Calu3 (cell line): ENCODE measurements around the gene MYT1. TPM values are rescaled to one million over a fixed set of nuclear protein-coding genes. Genes with fewer than 3 reads are reported as not detected.

Source experiments
- BruUV-seq: library from RNA; stranded (reverse); fragments of 400-500 nt; replicated peaks from 2 replicates; lab custom pipeline; 2021; lab: Mats Ljungman, UMichigan
- CTCF ChIA-PET: fragments of 300-600 bp; sonication (Branson Sonifier 250); formaldehyde crosslinking; loops from one replicate; lab custom pipeline; 2022; ENCODE audit warnings: antibody characterized with exemption; lab: Charles Lee
- DNase-seq: peaks from one replicate; pipeline ENCODE4 v3.0.0; 2022
- H3K27ac Mint-ChIP-seq: one replicate; pipeline ENCODE4 v1.8.0; 2022; ENCODE audit warnings: mixed read lengths; ENCODE audit not compliant: unreplicated experiment
- H3K27me3 Mint-ChIP-seq: one replicate; pipeline ENCODE4 v1.8.0; 2022; ENCODE audit warnings: mixed read lengths; ENCODE audit not compliant: unreplicated experiment
- H3K36me3 Mint-ChIP-seq: one replicate; pipeline ENCODE4 v1.8.0; 2022; ENCODE audit warnings: mild to moderate bottlenecking, moderate library complexity, mixed read lengths; ENCODE audit not compliant: insufficient read depth, unreplicated experiment
- H3K4me1 Mint-ChIP-seq: one replicate; pipeline ENCODE4 v1.8.0; 2022; ENCODE audit warnings: mild to moderate bottlenecking, low read depth, mixed read lengths; ENCODE audit not compliant: unreplicated experiment
- H3K4me3 Mint-ChIP-seq: one replicate; pipeline ENCODE4 v1.8.0; 2022; ENCODE audit warnings: mild to moderate bottlenecking, low read depth, moderate library complexity, mixed read lengths; ENCODE audit not compliant: unreplicated experiment
- H3K9me3 Mint-ChIP-seq: one replicate; pipeline ENCODE4 v1.8.0; 2022; ENCODE audit warnings: low read depth, mixed read lengths; ENCODE audit not compliant: unreplicated experiment
- CTCF ChIP-seq: fragments of 200-600 bp; IDR thresholded peaks from one replicate; pipeline ENCODE4 v1.8.0; 2022; ENCODE audit warnings: antibody characterized with exemption; ENCODE audit not compliant: unreplicated experiment
- intact Hi-C: fragments of 100-400 bp; cut with micrococcal nuclease; formaldehyde crosslinking; loops from one replicate; pipeline ENCODE4 v1.10.0; 2022; ENCODE audit not compliant: unreplicated experiment
- total RNA-seq: library from RNA; stranded (reverse); gene quantifications from 2 replicates; pipeline ENCODE4 v1.2.3, GENCODE V29; 2022

The MYT1 gene
- total RNA-seq, 1 experiment from 2014 or later: 0.45 TPM

DNA sequence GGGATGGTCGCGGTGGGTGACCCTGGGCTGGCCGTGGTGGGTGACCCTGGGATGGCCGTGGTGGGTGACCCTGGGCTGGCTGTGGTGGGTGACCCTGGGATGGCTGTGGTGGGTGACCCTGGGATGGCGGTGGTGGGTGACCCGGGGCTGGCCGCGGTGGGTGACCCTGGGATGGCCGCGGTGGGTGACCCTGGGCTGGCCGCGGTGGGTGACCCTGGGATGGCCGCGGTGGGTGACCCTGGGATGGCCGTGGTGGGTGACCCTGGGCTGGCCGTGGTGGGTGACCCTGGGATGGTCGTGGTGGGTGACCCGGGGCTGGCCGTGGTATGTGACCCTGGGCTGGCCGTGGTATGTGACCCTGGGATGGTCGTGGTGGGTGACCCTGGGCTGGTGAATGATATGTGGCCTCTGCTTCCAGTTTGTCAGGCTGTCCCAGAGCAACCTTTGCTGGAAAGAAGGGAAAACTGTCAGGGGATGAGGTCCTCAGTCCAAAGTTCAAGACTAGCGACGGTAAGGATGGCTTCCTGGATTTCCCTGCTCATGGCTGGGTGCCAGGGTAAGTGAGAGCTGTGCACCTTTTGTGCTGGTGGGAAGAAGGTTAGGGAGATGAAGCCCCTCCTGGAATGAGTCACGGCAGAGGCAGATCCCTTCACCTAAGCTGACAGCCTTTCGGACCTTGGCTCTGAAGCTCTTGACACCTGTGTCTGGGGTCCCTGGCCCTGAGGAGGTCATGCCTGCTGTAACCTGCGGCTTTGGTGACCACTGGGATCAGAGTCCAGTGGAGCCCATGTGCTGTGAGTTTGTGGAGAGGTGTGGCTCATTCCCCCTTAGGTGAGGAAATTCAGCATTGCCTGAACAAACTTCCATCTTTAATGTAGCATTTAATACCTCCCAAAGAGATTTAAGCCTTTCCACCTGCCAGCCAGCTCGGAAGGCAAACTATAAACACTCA lies 72.2 kb downstream of the MYT1 start:
- Mint-ChIP-seq H3K27ac (no peak overlapping the region), H3K9me3 (no peaks in the 10 kb centered on the region), H3K27me3 (peaks cover 35% of the 10 kb centered on the region), H3K4me3 (no peak overlapping the region), H3K36me3 (no peaks in the 10 kb centered on the region), H3K4me1 (no peaks in the 10 kb centered on the region)
- no TSS peak for BruUV-seq
- intact Hi-C loops: no loop called here
- DNase-seq: no peak
- CTCF ChIA-PET: no interaction called here
- TF ChIP-seq CTCF: no peak

- intact Hi-C loops: no loop called here
- no peak overlapping the region for H3K27ac Mint-ChIP-seq
- no peaks in the 10 kb centered on the region for H3K4me1 Mint-ChIP-seq
- no peak for DNase-seq
- no TSS peak for BruUV-seq
- peaks cover 40% of the 10 kb centered on the region for H3K27me3 Mint-ChIP-seq
- no peaks in the 10 kb centered on the region for H3K9me3 Mint-ChIP-seq
- CTCF ChIA-PET: no interaction called here
- no peaks in the 10 kb centered on the region for H3K36me3 Mint-ChIP-seq
- H3K4me3 Mint-ChIP-seq: no peak overlapping the region
- no peak for TF ChIP-seq CTCF
Measured at GRCh38 chr20:64237316-64237715, 73.1 kb downstream of the MYT1 start.

GRCh38 chr20:64238115-64238825 lies 74.0 kb downstream of the MYT1 start:
- CTCF ChIA-PET: no interaction called here

More at GRCh38 chr20:64238115-64238825, 74.0 kb downstream of the MYT1 start:
- Mint-ChIP-seq H3K36me3 (no peaks in the 10 kb centered on the region), H3K9me3 (no peaks in the 10 kb centered on the region), H3K4me1 (no peaks in the 10 kb centered on the region), H3K4me3 (no peak overlapping the region), H3K27ac (no peak overlapping the region), H3K27me3 (peaks cover 45% of the 10 kb centered on the region)
- intact Hi-C loops: no loop called here
- no TSS peak for BruUV-seq
- no peak for TF ChIP-seq CTCF
- no peak for DNase-seq
